CD4-positive, alpha-beta T cell treated with Interleukin-15 for 1 hour (primary cell): ENCODE data around the gene GTF3C2.

ENCODE experiments used
- DNase-seq: peaks from one replicate; pipeline ENCODE4 v3.0.0-alpha.2; 2020

The GTF3C2 gene, protein sequence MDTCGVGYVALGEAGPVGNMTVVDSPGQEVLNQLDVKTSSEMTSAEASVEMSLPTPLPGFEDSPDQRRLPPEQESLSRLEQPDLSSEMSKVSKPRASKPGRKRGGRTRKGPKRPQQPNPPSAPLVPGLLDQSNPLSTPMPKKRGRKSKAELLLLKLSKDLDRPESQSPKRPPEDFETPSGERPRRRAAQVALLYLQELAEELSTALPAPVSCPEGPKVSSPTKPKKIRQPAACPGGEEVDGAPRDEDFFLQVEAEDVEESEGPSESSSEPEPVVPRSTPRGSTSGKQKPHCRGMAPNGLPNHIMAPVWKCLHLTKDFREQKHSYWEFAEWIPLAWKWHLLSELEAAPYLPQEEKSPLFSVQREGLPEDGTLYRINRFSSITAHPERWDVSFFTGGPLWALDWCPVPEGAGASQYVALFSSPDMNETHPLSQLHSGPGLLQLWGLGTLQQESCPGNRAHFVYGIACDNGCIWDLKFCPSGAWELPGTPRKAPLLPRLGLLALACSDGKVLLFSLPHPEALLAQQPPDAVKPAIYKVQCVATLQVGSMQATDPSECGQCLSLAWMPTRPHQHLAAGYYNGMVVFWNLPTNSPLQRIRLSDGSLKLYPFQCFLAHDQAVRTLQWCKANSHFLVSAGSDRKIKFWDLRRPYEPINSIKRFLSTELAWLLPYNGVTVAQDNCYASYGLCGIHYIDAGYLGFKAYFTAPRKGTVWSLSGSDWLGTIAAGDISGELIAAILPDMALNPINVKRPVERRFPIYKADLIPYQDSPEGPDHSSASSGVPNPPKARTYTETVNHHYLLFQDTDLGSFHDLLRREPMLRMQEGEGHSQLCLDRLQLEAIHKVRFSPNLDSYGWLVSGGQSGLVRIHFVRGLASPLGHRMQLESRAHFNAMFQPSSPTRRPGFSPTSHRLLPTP

DNA sequence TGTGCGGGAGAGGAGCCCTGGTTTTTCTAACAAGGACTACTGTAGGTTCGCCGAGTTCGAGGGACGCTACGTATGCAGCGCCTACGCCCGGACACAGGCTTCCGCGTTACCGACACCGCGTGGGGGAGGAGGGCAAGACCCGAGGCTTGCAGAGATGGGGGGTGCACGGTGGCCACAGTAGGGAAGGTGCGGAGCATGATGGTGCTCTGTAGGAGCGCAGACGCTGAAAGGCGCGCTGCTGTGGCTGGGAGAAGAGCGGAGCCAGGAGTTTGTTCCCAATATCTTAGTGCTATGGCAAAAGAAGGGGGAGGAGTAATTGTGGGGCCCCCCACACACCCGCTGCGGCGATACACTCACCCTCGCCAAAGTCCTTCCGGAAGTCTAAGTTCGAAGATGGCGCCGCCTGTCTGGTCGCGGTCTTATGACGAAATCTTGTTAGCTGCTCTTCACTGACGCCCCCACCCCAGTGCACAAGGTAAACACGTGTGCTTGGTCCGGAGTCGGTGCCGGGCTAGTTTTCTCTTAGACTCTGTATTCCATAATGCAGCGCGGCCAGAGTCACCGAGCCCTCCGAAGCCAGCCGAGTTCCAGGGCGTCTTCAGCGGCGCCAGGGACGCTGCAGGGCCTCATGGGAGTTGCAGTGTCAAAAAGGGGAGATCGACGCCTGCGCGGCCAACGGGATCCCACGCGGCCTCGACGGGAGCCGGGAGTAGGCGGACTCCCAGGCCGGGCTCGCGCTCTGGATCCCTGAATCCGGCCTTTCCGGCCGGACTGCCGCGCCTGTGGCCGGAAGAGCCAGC is at the start of gene GTF3C2:
Gene GTF3C2, minus strand, starts transcription at position 383 of the 800 bp plus-strand sequence. CDS start 13,210 bp downstream, outside the sequence.
- DNase-seq = peak; percentile 93

DNA sequence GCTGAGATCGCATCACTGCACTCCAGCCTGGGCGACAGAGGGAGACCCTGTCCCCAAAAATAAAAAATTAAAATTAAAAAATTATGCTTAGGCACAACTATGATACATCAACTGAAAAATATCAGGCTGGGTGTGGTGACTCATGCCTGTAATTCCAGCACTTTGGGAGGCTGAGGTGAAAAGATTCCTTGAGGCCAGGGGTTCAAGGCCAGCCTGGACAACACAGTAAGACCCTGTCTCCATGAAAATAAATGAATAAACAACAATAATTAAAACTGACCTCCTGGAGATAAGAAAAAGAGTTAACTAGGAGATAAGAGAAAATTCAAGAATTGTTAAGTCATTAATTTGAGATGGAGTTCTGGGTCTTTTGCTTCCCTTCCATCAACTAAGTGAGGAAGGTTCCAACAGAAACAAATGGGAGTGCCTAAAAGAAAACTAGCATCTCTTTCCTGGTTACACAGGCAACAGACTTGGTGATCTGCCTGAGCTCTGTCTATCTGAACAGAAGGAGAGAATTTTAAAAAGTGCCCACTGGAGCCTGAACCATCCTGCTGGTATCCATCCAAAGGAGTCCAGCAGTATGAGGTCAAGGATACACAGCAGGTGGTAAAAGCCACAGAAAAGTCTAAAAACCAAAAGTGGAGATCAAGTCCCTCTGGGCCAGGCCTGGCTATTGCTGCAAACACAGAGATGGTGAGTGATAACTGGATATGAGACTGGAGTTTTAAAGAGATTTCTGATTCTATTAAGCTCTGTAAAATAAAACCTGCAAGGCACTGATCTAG is 44.0 kb upstream of the GTF3C2 start:
- no peak for DNase-seq

DNA sequence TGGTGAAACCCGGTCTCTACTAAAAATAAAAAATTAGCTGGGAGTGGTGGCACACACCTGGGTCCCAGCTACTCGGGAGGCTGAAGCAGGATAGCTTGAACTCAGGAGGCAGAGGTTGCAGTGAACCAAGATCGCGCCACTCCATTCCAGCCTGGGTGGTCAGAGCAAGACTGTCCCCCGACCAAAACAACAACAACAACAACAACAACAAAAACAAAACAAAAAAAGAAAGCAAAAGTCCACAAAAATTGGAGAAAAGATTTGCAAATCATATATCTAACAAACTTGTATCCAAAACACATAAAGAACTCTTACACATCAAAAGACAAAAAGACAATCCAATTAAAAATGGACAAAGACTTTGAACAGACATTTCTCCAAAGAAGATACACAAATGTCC is 42.4 kb upstream of the GTF3C2 start:
- DNase-seq = no peak

DNA sequence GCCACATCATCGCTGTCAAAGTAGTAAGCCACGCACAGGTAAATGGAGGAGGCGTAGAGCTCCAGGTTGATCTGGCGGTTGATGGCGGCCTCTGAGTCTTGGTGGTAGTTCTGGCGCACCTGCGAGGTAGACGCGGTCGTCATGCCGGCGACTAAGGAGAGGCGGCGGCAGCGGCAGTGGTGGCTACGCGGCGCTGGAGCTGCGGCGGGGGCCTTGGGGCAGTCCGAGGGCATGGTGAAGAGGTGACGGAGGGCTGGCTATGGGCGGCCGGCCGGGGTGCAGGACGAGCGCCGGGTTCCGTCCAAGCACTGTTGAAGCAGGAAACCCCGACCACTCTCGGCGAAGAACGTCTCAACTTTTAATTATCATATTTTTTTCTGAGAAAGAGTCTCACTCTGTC is 36.7 kb upstream of the GTF3C2 start:
- no peak for DNase-seq

DNA sequence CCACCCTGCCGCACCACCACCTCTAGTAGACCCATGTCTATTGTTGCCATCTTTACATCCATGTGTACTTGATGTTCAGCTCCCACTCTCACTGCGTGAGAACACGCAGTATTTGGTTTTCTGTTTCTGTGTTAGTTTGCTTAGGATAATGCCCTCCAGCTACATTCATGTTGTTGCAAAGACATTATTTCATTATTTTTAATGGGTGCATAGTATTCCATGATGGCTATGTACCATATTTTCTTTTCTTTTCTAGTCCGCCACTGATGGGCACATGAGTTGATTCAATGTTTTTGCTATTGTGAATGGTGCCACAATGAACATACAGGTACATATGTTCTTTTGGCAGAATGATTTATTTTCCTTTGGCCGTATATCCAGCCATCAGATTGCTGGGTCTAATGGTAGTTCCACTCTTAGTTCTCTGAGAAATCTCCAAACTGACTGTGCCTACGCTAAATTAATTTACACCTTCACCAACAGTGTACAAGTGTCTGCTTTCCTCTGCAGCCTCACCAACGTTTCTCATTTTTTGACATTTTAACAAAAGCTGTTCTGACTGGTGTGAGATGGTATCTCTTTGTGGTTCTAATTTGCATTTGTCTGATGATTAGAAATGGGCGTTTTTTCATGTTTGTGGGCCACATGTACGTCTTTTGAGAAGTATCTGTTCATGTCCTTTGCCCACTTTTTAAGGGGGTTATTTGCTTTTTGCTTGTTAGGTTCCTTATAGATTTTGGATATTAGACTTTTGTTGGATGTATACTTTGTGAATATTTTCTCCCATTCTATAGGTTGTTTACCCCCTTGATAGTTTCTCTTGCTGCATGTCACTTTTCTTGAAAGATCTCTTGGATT is 34.5 kb upstream of the GTF3C2 start:
- no peak for DNase-seq

DNA sequence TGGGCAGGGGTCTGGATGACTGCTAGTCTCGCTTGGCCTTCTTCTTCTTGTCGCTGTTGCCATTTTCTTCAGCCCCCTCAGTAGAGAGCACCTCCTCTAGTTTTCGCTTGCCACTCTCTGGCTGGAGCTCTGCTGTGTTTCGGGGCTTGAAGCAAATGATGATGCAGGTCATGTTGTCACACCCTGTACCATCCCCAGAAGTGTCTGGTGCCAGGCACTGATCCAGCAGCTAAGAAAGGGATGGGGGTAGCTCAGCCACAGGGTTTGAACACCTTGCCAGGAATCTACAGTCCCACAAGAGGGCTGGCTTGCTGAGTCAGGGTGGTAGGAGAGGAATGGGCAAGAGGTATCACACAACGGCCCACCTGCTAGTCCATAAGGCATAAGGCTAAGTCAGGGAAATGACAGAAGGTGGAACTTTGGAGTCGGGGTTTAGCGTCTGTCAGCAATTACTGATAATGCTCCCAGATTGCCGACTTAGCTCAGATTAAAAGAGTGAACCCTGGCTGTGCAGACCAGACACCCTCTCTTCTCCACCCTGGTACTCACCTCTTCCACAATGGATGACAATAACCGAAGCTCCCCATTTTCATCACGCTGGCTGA is 25.1 kb upstream of the GTF3C2 start:
- no peak for DNase-seq

GRCh38 chr2:27380626-27381545 is 24.3 kb upstream of the GTF3C2 start, which contains the start of gene ZNF513:
ZNF513 (minus strand) TSS chr2:27380734; CDS start chr2:27380526, 208 bp downstream.
- DNase-seq = peak; percentile 90

DNA sequence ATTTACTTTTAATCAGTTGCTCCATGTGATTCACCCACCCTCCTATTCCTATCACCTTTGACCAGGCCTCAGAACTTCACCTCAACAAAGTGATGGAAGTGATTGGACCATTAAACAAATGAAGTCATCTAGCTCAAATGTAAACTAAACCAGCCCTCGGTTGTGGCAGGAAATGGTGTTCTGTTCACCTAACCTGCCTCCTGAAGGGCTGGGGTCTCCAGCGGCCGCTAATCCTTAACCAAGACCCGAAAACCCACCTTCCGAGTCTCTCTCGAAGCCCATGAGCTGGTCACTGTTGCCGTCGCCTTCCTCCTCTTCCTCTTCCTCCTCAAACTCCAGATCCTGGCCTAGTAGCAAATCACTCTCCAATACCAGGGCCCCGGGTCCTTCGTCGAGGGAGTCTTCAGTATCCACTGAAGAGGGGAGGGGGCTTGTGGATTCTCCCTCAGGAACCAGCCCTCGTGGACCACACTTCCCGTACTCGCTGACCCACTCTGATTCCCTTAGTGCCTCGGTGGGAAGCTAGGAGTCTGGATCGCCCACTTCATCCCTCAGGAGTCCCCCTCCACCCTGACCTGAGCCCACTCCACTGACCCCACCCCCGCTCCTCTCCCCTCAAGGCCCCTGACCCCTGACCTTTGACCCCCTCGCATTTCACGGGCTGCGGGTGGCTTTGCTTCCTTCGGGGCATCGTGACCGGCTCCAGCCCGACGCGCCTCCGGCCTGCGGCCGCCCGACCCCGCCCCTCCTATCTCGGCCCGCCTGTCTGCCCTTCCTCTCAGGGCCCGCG is 23.5 kb upstream of the GTF3C2 start:
- DNase-seq = no peak

GRCh38 chr2:27379383-27379835 is 22.8 kb upstream of the GTF3C2 start:
- no peak for DNase-seq

DNA sequence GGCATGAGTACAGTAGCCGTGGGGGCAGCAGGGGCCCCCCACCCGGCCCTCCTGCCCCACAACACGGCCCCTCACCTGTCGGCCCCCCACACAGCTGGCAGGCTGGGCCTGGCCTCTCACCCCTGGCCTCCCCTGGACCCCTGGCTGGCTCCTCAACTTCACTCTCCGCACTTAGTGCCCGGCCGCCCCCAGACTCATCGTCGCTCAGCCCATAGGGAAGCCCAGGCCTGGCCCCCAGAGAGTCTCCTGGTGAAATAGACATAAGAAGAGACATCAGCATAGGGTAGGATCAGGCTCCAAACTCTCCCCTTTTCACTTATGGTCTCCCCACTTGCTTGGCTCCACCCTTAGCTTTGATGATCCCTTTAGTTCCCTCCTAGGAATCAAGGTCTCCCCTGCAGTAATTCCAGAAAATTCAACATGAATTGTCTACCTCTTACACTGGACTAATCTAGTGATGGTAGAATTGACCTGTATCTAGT is 22.3 kb upstream of the GTF3C2 start:
- DNase-seq = no peak

GRCh38 chr2:27378096-27378808 is 21.7 kb upstream of the GTF3C2 start:
- no peak for DNase-seq

DNA sequence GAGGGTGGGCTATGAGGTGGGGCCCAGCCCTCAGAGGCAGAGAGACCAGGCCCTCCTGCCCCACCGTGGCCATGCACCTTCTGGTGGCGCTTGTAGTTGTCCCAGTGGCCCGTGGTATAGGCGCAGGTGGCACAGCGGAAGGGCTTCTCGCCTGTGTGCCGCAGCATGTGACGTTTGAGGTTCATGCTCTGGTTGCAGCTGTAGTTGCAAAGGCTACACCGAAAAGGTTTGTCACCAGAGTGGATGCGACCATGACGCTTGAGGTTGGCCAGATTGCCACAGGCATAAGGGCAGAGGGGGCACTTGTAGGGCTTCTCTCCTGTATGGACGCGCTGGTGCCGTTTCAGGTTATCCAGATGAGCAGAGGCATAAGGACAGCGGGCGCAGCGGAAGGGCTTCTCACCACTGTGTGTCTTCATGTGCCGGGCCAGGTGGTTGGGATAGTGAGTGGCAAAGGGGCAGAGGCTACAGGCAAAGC is 21.1 kb upstream of the GTF3C2 start:
- no peak for DNase-seq

GRCh38 chr2:27376866-27377617 is 20.5 kb upstream of the GTF3C2 start:
- no peak for DNase-seq

GRCh38 chr2:27376151-27376865 is 19.7 kb upstream of the GTF3C2 start:
- no peak for DNase-seq

DNA sequence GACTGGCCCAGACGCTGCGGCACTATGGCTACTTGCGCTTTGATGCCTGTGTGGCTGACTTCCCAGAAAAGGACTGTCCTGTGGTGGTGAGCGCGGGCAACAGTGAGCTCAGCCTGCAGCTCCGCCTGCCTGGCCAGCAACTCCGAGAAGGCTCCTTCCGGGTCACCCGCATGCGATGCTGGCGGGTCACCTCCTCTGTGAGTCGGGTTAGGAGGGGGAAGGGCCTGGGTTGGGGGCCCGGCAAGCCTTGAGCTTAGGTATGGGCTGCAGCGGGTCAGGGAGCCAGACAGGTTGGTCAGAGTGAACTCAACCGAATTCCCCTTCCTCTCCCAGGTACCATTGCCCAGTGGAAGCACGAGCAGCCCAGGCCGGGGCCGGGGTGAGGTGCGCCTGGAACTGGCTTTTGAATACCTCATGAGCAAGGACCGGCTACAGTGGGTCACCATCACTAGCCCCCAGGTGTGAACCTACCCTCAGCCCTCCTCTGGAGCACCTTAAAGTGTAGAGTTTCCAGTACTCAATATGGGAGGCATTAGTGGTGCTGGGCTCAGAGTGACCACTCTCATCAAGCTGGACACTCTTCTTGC is 19.0 kb upstream of the GTF3C2 start:
- no peak for DNase-seq

DNA sequence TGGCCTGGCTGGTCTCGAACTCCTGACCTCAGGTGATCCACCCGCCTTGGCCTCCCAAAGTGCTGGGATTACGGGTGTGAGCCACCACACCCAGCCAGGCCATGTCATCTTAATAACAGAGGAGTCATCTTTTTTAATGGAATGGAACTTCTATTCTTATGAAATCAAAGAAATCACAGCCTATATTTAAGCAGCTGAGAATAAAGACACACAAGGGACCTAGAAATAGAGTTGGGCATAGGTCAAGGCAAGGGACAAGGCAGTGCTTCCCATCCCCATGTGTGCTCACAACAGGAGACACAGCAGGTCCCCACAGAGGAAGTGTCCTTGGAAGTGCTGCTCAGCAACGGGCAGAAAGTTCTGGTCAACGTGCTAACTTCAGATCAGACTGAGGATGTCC is 17.0 kb upstream of the GTF3C2 start:
- no peak for DNase-seq
